LoVo (cell line): Measurements from ENCODE around the gene RPA4.
"Not testable (repeated sequence)": the region's sequence is repeated elsewhere in the genome, so short reads cannot be mapped to it uniquely, and the experiment has no call there.

Experiments used
- DNase-seq: peaks from one replicate; pipeline ENCODE4 v3.0.0-alpha.2; 2016; ENCODE audit warnings: low spot score

RPA4 gene

GRCh38 chrX:96883608-96884007 lies at the start of gene RPA4:
Gene RPA4, plus strand, starts transcription at chrX:96883908. Its CDS starts 403 bp downstream, at chrX:96884311.
- no peak for DNase-seq

GRCh38 chrX:96834137-96834536 lies 49.6 kb upstream of the RPA4 start:
- DNase-seq, result no peak

- DNase-seq, result no peak
These were observed 47.9 kb upstream of the RPA4 start for GRCh38 chrX:96835660-96836289.

GRCh38 chrX:96837808-96838207 lies 45.9 kb upstream of the RPA4 start:
- no peak for DNase-seq

- no peak for DNase-seq
These were observed 45.2 kb upstream of the RPA4 start for GRCh38 chrX:96838537-96838936.

- no peak for DNase-seq
These were observed 42.4 kb upstream of the RPA4 start for GRCh38 chrX:96841325-96841724.

- not testable (repeated sequence) for DNase-seq
These were observed 41.8 kb upstream of the RPA4 start for GRCh38 chrX:96841866-96842265.

- no peak for DNase-seq
These were observed 40.1 kb upstream of the RPA4 start for GRCh38 chrX:96843566-96843965.

GRCh38 chrX:96846841-96847240 lies 36.9 kb upstream of the RPA4 start:
- no peak for DNase-seq

GRCh38 chrX:96859422-96859821 lies 24.3 kb upstream of the RPA4 start:
- not testable (repeated sequence) for DNase-seq

GRCh38 chrX:96861218-96861617 lies 22.5 kb upstream of the RPA4 start:
- no peak for DNase-seq

- DNase-seq, result no peak
These were observed 22.0 kb upstream of the RPA4 start for GRCh38 chrX:96861661-96862060.

- no peak for DNase-seq
These were observed 319 bp downstream of the RPA4 start for GRCh38 chrX:96884027-96884426.

- DNase-seq, result no peak
These were observed 6.0 kb downstream of the RPA4 start for GRCh38 chrX:96889726-96890125.

GRCh38 chrX:96906741-96907140 lies 23.0 kb downstream of the RPA4 start:
- no peak for DNase-seq

- DNase-seq, result no peak
These were observed 24.0 kb downstream of the RPA4 start for GRCh38 chrX:96907516-96908272.

- DNase-seq, result no peak
These were observed 25.6 kb downstream of the RPA4 start for GRCh38 chrX:96909291-96909690.

- no peak for DNase-seq
These were observed 35.2 kb downstream of the RPA4 start for GRCh38 chrX:96918864-96919263.

GRCh38 chrX:96919672-96920071 lies 36.0 kb downstream of the RPA4 start:
- DNase-seq, result no peak

- DNase-seq, result no peak
These were observed 40.9 kb downstream of the RPA4 start for GRCh38 chrX:96924581-96924980.

GRCh38 chrX:96929036-96929435 lies 45.3 kb downstream of the RPA4 start:
- DNase-seq, result no peak
